GM12872 (cell line): ENCODE measurements around the gene CDK19.

ENCODE experiments used
- TF ChIP-seq, protein P1 (sequence below): IDR thresholded peaks from 3 replicates; pipeline ENCODE4 v1.5.1; 2011; ENCODE audit warnings: low read depth, mild to moderate bottlenecking, low read length, moderate library complexity; ENCODE audit not compliant: insufficient read depth

The CDK19 gene

DNA sequence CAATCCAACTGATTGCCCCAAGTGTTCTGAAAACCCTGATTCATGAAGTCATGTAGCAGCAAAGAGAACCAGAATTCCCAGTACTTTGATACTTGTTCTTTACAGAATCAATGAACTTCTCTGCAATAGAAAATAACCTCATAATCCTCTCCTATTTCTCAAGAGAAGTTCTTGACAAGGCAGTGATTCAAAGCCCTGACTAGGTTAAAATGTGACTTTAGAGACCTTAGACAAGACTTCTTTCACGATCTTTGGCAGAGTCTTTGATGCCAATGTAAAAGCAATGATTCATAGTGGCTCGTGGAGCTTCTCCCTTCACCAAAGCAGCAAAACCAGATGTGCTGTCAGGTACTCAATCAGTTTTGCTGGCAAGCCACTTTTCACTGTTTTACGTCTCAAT is 95.2 kb downstream of the CDK19 start:
- TF ChIP-seq, protein P1, sequence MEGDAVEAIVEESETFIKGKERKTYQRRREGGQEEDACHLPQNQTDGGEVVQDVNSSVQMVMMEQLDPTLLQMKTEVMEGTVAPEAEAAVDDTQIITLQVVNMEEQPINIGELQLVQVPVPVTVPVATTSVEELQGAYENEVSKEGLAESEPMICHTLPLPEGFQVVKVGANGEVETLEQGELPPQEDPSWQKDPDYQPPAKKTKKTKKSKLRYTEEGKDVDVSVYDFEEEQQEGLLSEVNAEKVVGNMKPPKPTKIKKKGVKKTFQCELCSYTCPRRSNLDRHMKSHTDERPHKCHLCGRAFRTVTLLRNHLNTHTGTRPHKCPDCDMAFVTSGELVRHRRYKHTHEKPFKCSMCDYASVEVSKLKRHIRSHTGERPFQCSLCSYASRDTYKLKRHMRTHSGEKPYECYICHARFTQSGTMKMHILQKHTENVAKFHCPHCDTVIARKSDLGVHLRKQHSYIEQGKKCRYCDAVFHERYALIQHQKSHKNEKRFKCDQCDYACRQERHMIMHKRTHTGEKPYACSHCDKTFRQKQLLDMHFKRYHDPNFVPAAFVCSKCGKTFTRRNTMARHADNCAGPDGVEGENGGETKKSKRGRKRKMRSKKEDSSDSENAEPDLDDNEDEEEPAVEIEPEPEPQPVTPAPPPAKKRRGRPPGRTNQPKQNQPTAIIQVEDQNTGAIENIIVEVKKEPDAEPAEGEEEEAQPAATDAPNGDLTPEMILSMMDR, result no peak

DNA sequence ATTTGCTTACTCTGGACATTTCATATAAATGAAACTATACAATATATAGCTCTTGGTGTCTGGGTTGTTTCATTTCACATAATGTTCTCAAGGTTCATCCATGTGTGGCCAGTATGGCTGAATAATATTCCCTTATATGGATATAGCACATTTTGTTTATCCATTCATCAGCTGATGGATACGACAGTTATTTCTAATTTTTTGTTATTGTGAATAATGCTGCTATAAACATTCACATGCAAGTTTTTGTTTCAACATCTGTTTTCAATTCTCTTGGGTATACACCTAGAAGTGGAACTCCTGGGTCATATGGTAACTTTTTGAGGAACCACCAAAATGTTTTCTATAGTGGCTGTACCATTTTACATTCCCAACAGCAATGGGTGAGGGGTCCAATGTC is 101.1 kb downstream of the CDK19 start:
- TF ChIP-seq, protein P1, result no peak

DNA sequence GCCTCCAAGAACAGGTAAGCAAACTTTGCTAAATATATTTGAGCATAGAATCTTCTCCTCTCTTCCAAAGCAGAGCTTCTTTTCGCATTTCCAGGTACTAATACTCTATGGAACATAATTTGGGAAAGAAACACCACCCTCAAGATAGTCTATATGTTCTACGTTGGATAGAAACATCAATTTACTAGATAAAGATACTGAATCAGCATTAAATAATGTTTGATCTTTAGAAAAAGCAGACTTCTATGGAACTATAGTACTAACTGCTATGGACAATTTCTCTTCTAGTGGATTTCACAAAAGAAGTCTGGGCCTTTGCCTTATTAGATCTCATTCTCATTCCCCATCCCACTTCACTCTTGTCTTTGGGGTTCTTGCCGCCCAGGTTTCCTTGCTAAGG is 103.0 kb downstream of the CDK19 start:
- TF ChIP-seq, protein P1, result no peak

DNA sequence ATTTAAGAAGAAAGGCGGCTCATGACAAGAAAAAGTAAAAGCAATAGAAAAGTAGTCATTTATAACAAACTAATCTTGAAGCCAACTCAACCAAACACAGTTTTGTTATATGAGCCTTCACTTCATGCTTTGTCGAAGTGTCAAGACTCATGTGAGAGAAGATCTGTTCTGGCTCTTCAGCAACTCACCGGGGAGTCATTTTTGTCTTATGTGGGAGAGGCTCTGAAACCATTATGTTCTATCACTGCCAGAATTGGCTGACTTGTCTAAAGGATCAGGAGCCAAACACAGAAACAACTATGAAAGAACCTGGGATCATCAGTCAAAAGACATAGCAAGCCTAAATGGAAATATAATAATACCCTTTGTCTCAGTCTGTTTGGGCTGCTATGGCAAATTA is 105.2 kb downstream of the CDK19 start:
- TF ChIP-seq, protein P1, result no peak

DNA sequence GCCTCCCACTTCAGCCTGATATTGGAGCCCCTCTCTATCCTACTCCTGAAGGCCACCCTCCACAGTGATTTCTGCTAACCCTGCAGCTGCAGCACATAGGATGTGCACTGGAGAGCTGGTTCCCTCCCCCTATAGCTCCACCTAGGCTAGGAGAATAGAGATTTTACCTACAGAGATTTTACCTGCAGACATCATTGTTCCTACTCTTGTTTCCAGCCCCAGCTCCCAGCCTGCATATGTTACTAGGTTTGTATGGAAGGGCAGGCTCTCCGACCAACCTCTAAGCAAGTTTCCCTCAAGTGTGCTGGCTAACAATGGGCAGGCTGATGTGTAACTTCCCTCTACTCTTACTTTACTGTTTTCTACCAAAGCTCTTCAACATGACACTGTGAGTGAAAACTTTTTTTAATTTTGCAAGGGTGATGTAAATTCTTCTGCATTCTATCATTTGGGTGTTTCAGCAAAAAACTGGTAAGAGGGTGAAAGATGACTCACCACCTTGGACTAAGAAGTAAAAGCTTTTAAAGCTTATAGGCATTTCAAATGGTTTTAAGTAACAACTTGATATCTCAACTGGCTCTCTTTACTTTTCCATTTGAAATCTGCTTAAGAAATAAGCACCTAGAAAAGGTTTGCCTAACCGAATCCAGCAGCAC is 106.8 kb downstream of the CDK19 start:
- TF ChIP-seq, protein P1, result no peak

DNA sequence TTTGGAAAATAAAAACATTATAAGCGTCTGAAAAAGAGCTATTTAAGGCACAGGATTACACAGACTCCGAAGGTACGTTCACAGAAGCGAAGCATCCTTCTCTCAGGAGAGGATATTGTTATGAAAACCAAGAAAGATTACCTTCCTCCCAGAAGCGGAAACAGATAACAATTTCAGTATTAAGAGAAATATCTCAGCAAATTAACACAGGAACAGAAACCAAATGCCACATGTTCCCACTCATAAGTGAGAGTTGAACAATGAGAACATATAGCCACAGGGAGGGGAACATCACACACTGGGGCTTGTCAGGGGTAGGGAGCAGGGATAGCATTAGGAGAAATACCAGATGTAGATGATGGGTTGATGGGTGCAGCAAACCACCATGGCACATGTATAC is 109.7 kb downstream of the CDK19 start:
- TF ChIP-seq, protein P1, result no peak

DNA sequence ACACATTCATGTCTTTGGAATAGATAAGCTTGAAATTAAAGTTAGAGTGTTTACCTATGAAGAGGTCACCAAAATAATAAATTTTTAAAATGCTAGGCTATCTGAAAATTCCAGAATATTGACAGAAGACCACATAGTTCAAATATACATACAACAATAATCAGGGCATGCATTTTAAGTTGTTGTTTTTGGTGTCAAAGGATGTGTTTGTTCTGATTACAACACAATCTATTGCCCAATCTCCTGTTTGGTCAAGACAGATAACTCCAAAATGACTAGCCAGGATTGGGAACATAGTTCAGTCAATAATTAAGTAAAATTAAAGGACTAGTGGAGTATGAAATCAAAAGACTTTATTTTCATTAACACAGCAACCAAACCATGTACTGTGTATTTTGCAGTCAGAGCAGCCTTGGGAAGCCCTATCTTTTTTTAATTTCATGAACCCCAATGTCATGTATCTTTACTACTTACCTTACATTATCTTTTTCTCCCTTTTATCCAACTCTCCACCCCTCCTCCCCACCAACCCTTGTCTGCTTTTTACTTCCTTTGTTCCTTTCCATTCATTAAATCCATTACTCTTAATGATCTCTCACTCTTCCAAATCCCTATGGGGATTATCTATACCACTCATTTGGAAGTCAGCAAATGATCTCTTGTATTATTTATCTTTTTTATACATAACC is 111.2 kb downstream of the CDK19 start:
- TF ChIP-seq, protein P1, result no peak
